ENCODE results near the gene PHACTR4.

DNA sequence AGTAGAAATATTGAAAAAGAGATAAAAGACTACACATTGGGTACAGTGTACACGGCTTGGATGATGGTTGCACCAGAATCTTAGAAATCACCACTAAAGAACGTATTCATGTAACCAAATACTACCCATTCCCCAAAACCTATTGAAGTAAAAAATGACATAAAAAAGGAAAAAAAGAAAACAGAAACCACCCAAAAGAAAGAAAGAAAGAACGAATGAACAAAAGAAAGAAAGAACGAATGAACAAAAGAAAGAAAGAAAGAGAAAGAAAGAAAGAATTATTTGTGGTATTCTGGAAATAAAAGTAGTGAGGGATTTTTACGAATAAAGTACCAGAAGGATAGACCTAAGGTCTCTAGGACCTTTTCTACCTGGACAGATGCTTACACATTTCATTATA is 42.1 kb downstream of the PHACTR4 start:
- TF ChIP-seq CTCF (optimal IDR thresholded peaks at IDR 0.05 in 1 of 3, IDR thresholded peaks at IDR 0.05 in 1 of 3, conservative IDR thresholded peaks at IDR 0.05 in 1 of 3; ENCODE audit: extremely low read depth in 1 of 3, insufficient read depth in 2 of 3, low read length in 3 of 3) (no peak), EZH2 (IDR thresholded peaks at IDR 0.05; ENCODE audit: low read length) (no peak)

All from keratinocyte (primary cell).